Measurements from ENCODE around the gene MAD1L1.

The MAD1L1 gene

DNA sequence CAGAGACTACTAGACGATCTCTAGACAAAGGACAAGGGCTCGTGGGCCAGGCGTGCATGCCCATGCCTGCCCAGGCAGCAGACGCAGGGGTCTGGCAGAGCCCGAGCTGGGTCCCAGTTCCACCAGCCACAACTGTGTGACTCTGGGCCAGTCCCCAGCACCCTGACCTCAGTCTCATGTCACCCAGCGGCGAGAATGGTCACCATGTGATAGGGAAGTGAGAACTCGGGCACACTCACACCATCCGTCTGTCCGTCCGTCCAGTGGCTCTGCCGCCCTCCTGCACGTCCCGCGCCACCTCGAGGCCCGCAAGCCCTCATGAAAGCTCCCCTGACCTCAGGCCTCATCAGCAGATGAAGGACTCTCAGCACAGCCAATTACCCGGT, 282.7 kb downstream of the MAD1L1 start:
- H3K27ac ChIP-seq (ENCODE audit: insufficient read depth, low read length, poor library complexity, severe bottlenecking) = no peak overlapping the region
- no peak for DNase-seq
- no peaks in the 10 kb centered on the region for H3K27me3 ChIP-seq (replicated peaks; ENCODE audit: control insufficient read depth, insufficient read depth, low read length, poor library complexity, severe bottlenecking)
- H3K4me3 ChIP-seq (ENCODE audit: insufficient read depth, low read depth, low read length, poor library complexity, severe bottlenecking) = no peak overlapping the region
- no peaks in the 10 kb centered on the region for H3K36me3 ChIP-seq (ENCODE audit: control insufficient read depth, insufficient read depth, low read length)
- H3K4me1 ChIP-seq (ENCODE audit: control insufficient read depth, insufficient read depth, low read length, poor library complexity, severe bottlenecking) = peaks cover 14% of the 10 kb centered on the region
- H3K9me3 ChIP-seq (ENCODE audit: control insufficient read depth, low read length) = no peaks in the 10 kb centered on the region

DNA sequence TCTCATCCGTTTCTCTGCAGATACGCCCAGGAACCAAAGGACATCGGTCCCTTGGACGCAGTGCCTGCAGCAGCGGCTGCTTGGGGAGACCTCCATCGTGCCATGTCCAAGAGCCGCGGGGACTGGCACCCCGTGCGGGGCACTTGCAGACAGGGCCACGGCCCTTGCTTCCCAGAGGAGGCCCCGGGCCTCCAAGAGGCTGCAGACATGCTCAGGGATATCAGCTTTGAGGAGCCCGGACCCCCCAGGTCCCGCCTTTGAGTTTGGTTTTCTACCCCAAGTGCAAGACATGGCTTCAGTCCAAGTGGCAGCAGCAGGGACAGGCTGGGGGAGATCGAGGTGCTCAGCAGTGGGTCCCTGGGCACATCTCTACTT, 283.1 kb downstream of the MAD1L1 start:
- no peak overlapping the region for H3K27ac ChIP-seq (ENCODE audit: insufficient read depth, low read length, poor library complexity, severe bottlenecking)
- no peak for DNase-seq
- H3K4me1 ChIP-seq (ENCODE audit: control insufficient read depth, insufficient read depth, low read length, poor library complexity, severe bottlenecking) = peaks cover 14% of the 10 kb centered on the region
- H3K27me3 ChIP-seq (replicated peaks; ENCODE audit: control insufficient read depth, insufficient read depth, low read length, poor library complexity, severe bottlenecking) = no peaks in the 10 kb centered on the region
- no peak overlapping the region for H3K4me3 ChIP-seq (ENCODE audit: insufficient read depth, low read depth, low read length, poor library complexity, severe bottlenecking)
- H3K36me3 ChIP-seq (ENCODE audit: control insufficient read depth, insufficient read depth, low read length) = no peaks in the 10 kb centered on the region
- no peaks in the 10 kb centered on the region for H3K9me3 ChIP-seq (ENCODE audit: control insufficient read depth, low read length)

DNA sequence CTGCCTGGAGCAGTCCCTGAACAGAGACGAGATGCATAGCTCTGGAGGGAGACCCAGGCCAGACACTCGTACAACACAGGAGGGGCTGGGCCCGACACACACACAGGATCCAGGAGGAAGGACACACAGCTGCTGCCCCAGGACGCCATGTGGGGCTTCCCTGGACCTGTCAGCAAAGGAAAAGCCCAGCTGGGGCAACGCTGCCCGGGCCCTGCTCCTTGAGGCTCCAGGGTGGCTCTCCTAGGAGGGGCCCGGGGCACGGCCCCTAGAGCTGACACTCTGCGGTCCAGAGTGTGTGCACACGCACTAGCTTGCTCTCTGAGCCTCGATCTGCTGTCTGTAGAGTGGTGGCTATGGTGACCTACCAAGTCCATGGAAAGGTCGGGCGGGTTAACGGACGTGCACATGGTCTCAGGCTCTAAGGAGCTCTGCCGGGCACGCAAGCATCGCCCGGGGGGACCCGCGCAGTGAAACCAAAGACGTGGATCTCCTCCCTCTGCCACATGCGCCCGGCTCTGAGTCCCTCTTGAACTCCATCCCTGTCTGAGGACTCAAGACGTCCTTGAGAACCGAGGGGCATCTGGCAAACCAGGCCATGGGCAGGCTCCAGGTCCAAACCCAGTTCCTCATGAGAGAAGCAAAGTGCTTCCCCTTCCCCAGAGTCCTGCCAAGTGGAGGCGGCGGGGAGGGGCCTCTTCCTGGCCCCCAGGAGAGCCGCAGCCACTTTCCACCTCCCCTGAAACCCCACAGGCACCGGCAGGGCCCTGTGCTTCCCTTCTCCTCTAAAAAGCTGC, 283.7 kb downstream of the MAD1L1 start:
- Histone ChIP-seq H3K27me3 (replicated peaks; ENCODE audit: control insufficient read depth, insufficient read depth, low read length, poor library complexity, severe bottlenecking) (no peaks in the 10 kb centered on the region), H3K36me3 (ENCODE audit: control insufficient read depth, insufficient read depth, low read length) (no peaks in the 10 kb centered on the region), H3K9me3 (ENCODE audit: control insufficient read depth, low read length) (no peaks in the 10 kb centered on the region)

DNA sequence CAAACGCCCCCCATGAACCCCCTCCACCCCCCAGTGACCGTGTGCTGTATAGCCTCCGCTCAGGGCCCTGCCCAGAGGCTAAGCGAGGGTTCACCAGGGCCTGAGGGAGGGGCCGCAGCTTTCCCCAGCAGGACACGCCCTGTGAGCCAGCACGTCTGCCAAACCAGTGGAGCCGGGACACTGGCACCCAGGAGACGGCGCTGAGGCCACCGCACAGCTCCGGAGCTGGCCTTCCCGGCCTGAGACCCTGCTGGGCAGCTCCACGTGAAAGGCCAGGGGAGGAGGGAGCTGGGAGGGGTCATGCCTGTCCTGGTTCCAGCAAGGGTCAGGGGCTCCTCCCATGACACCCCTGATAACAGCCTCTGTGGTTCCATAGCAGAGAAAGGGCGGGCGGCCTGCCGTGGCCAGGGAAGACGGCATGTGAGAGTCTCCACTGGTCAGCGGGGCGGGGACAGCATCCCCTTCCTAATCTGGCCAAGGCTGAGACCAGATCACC, 284.4 kb downstream of the MAD1L1 start:
- H3K36me3 ChIP-seq (ENCODE audit: control insufficient read depth, insufficient read depth, low read length) = no peaks in the 10 kb centered on the region
- H3K4me1 ChIP-seq (ENCODE audit: control insufficient read depth, insufficient read depth, low read length, poor library complexity, severe bottlenecking) = peaks cover 20% of the 10 kb centered on the region
- no peak overlapping the region for H3K27ac ChIP-seq (ENCODE audit: insufficient read depth, low read length, poor library complexity, severe bottlenecking)
- H3K27me3 ChIP-seq (replicated peaks; ENCODE audit: control insufficient read depth, insufficient read depth, low read length, poor library complexity, severe bottlenecking) = no peaks in the 10 kb centered on the region
- DNase-seq = no peak
- no peaks in the 10 kb centered on the region for H3K9me3 ChIP-seq (ENCODE audit: control insufficient read depth, low read length)
- H3K4me3 ChIP-seq (ENCODE audit: insufficient read depth, low read depth, low read length, poor library complexity, severe bottlenecking) = no peak overlapping the region

More for the DNA sequence above, 283.7 kb downstream of the MAD1L1 start:
- no peak for DNase-seq
- Histone ChIP-seq H3K4me3 (ENCODE audit: insufficient read depth, low read depth, low read length, poor library complexity, severe bottlenecking) (no peak overlapping the region), H3K27ac (ENCODE audit: insufficient read depth, low read length, poor library complexity, severe bottlenecking) (no peak overlapping the region), H3K4me1 (ENCODE audit: control insufficient read depth, insufficient read depth, low read length, poor library complexity, severe bottlenecking) (peaks cover 14% of the 10 kb centered on the region)

DNA sequence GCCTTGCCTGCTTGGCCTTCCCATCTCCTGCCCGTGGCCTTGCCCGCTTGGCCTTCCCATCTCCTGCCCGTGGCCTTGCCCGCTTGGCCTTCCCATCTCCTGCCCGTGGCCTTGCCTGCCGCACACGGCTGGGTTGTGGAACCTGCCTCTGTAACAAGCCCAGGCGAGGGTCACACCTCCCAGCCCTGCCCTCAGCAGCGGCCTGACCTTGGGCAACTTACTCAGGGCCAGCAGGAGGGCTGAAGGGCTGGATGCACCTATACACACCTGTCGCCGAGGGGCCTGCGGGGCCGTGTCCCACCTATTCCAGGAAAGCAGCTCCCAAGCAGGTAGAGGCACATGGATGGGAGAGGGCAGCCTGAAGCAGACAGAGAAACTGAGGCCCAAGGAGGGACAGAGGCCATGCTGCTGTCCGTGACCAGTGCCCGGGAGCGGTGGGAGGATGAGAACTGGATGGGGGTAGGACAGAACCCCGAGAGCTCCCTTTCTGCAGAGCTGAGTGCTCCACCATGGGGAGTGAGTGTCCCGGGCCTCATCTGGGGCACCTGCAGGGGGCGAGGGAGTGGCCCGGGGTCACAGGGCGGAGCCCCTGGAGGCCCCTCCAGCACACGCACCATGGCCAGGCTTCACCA, 285.0 kb downstream of the MAD1L1 start:
- no peak for DNase-seq

DNA sequence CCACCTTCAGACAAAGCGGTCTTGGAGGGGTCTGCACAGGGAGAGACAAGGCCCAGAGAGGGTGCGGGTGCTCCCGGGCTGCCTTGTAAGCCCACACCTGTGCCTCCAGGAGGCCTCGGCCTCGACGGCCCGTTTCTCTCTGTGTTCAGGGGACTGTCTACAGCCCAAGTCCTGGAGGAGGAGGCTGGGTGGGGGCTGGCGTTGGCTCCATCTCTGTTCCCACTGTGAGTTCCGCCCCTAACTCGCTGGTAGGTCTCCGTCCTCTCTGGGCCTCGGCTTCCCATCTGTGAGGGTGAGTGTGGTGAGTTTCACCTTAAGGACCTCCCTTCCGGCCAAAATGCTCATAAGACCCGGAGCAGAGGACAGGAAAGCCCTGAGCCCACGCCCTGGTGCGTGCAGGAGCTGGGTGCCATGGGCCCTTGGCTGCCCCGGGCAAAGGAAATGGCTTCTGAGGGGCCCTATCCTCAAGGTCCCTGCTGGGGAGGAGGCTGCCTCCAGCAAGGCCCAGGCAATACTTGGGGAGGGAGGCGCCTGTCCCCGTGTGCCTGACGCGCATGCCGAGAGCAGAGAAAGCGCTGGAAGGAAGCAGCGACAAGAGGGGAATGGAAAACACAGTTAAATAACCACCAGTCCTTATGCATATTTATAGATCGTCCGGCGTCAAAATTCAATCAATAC, 285.8 kb downstream of the MAD1L1 start:
- Histone ChIP-seq H3K9me3 (ENCODE audit: control insufficient read depth, low read length) (no peaks in the 10 kb centered on the region), H3K27me3 (replicated peaks; ENCODE audit: control insufficient read depth, insufficient read depth, low read length, poor library complexity, severe bottlenecking) (no peaks in the 10 kb centered on the region), H3K4me3 (ENCODE audit: insufficient read depth, low read depth, low read length, poor library complexity, severe bottlenecking) (no peak overlapping the region), H3K36me3 (ENCODE audit: control insufficient read depth, insufficient read depth, low read length) (no peaks in the 10 kb centered on the region), H3K4me1 (ENCODE audit: control insufficient read depth, insufficient read depth, low read length, poor library complexity, severe bottlenecking) (peaks cover 24% of the 10 kb centered on the region), H3K27ac (ENCODE audit: insufficient read depth, low read length, poor library complexity, severe bottlenecking) (no peak overlapping the region)
- DNase-seq = no peak

More for the DNA sequence above, 285.0 kb downstream of the MAD1L1 start:
- no peaks in the 10 kb centered on the region for H3K36me3 ChIP-seq (ENCODE audit: control insufficient read depth, insufficient read depth, low read length)
- H3K27me3 ChIP-seq (replicated peaks; ENCODE audit: control insufficient read depth, insufficient read depth, low read length, poor library complexity, severe bottlenecking) = no peaks in the 10 kb centered on the region
- H3K9me3 ChIP-seq (ENCODE audit: control insufficient read depth, low read length) = no peaks in the 10 kb centered on the region
- no peak overlapping the region for H3K4me3 ChIP-seq (ENCODE audit: insufficient read depth, low read depth, low read length, poor library complexity, severe bottlenecking)
- peaks cover 20% of the 10 kb centered on the region for H3K4me1 ChIP-seq (ENCODE audit: control insufficient read depth, insufficient read depth, low read length, poor library complexity, severe bottlenecking)
- no peak overlapping the region for H3K27ac ChIP-seq (ENCODE audit: insufficient read depth, low read length, poor library complexity, severe bottlenecking)

DNA sequence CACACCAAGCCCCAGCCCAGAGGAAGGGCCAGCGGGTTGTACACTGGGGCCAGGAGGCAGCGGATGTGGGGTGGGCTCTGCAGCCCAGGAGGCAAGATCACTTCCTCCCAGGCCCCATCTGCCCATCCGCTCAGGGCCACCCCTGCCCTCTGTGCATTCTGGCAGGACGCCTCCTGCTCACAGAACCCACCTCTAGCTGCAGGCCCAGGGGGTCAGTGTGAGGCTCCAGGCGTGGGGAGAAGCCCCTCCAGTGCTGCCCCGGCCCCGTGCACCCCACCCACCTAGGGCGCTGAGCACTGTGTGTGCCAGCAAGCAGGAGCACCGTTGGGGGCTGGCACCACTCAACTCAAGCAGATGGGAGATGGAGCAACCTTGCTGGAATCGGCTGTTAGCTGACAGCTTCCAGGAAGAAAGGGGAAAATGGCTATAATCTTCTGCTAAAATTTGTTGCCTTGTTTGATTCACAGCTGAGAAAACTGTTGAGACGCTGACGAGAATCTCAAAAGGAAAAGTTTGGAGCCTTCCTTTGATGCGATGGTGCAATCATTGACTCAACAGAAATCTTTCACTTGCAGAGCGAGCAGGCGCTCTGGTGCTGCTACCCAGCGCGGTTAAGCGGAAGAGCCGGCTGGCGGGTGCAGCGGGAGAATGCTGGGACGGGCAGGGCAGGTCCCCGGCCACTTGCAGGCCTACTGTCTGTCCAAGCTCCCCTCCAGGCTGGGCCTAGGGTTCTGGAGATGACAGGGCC, 286.5 kb downstream of the MAD1L1 start:
- Histone ChIP-seq H3K36me3 (ENCODE audit: control insufficient read depth, insufficient read depth, low read length) (no peaks in the 10 kb centered on the region), H3K9me3 (ENCODE audit: control insufficient read depth, low read length) (no peaks in the 10 kb centered on the region), H3K4me3 (ENCODE audit: insufficient read depth, low read depth, low read length, poor library complexity, severe bottlenecking) (no peak overlapping the region), H3K4me1 (ENCODE audit: control insufficient read depth, insufficient read depth, low read length, poor library complexity, severe bottlenecking) (peaks cover 25% of the 10 kb centered on the region), H3K27ac (ENCODE audit: insufficient read depth, low read length, poor library complexity, severe bottlenecking) (no peak overlapping the region), H3K27me3 (replicated peaks; ENCODE audit: control insufficient read depth, insufficient read depth, low read length, poor library complexity, severe bottlenecking) (no peaks in the 10 kb centered on the region)
- DNase-seq = no peak

DNA sequence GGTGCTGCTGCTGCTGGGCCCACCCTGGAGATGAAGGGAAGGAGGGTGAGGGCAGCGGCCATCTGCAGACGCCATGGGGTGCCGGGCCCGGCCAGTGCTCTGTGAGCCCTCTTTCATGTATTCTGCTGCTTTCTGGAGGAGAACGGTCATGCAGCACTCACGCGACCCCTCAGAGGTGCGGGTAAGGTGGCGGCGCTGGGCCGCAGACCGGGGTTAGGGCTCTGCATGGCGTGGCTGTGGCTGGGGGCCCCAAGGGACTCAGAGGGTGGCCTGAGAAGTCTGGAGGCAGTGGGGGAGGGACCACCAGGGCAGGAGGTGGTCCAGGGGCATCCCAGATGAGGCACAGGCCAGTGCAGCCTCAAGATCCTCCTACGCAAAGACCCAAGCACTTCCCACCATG, 287.2 kb downstream of the MAD1L1 start:
- H3K27ac ChIP-seq (ENCODE audit: insufficient read depth, low read length, poor library complexity, severe bottlenecking) = no peak overlapping the region
- H3K4me1 ChIP-seq (ENCODE audit: control insufficient read depth, insufficient read depth, low read length, poor library complexity, severe bottlenecking) = peaks cover 25% of the 10 kb centered on the region
- no peaks in the 10 kb centered on the region for H3K27me3 ChIP-seq (replicated peaks; ENCODE audit: control insufficient read depth, insufficient read depth, low read length, poor library complexity, severe bottlenecking)
- no peak overlapping the region for H3K4me3 ChIP-seq (ENCODE audit: insufficient read depth, low read depth, low read length, poor library complexity, severe bottlenecking)
- no peaks in the 10 kb centered on the region for H3K36me3 ChIP-seq (ENCODE audit: control insufficient read depth, insufficient read depth, low read length)
- no peak for DNase-seq
- no peaks in the 10 kb centered on the region for H3K9me3 ChIP-seq (ENCODE audit: control insufficient read depth, low read length)

DNA sequence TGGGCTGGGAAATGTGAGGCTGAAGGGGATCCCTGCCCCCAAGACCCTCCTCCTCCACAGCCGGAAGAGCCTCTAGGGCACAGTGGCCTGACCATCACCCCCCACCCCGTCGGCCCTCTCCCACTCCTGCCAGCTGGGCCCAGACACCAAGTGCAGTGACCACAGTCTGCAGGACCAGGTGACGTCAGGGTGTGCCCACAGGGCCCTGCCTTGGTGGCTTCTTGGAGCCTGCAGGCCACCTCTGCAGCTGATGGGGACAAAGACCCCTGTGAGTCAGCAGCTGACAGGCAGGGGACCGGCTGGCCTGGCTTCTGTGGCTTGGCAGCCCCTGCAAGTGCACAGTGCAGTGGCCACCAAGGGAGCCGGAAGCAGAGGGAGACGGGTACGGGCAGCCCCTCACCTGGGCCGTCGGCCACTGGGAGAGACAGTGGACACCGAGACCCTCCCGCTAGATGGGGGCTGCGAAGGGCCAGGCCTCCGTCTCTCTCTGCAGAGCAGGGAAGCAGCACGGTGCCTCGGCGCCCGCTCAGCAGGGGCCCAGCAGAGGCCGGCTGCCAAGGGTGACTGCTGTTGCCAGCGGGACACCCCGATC, 288.0 kb downstream of the MAD1L1 start:
- H3K4me1 ChIP-seq (ENCODE audit: control insufficient read depth, insufficient read depth, low read length, poor library complexity, severe bottlenecking) = peaks cover 30% of the 10 kb centered on the region
- no peaks in the 10 kb centered on the region for H3K9me3 ChIP-seq (ENCODE audit: control insufficient read depth, low read length)

More for the DNA sequence above, 288.0 kb downstream of the MAD1L1 start:
- Histone ChIP-seq H3K27me3 (replicated peaks; ENCODE audit: control insufficient read depth, insufficient read depth, low read length, poor library complexity, severe bottlenecking) (no peaks in the 10 kb centered on the region), H3K4me3 (ENCODE audit: insufficient read depth, low read depth, low read length, poor library complexity, severe bottlenecking) (no peak overlapping the region), H3K27ac (ENCODE audit: insufficient read depth, low read length, poor library complexity, severe bottlenecking) (no peak overlapping the region), H3K36me3 (ENCODE audit: control insufficient read depth, insufficient read depth, low read length) (no peaks in the 10 kb centered on the region)
- DNase-seq = no peak

Data from effector memory CD4-positive, alpha-beta T cell (primary cell).